Lung (tissue), 12 donors: ENCODE measurements around the gene HMGCS2. TPM values are rescaled to one million over a fixed set of nuclear protein-coding genes. Genes with fewer than 3 reads are reported as not detected.

Experiments
- ATAC-seq: fragments of 200-7000 bp; cut with Tn5 transposase; one replicate; pipeline ENCODE4 v1.9.1; 2020; ENCODE audit warnings: moderate number of reproducible peaks; ENCODE audit not compliant: insufficient read depth, low FRiP score
- DNase-seq, 3 donors: peaks; one replicate each; pipeline ENCODE4 v3.0.0-alpha.2; 2013 to 2017
- H3K27ac ChIP-seq, 2 donors: one replicate each; pipeline ENCODE4 v1.5.1; 2013; ENCODE audit warnings: mild to moderate bottlenecking in 2 of 2, moderate library complexity in 2 of 2, control low read depth in 1 of 2, inconsistent platforms in 1 of 2, low read depth in 1 of 2, low read length in 1 of 2
- H3K27me3 ChIP-seq, 3 donors: one replicate each; pipeline ENCODE4 v1.5.1; 2013; ENCODE audit warnings: low read length in 2 of 3; ENCODE audit not compliant: control insufficient read depth in 3 of 3, insufficient read depth in 3 of 3
- H3K36me3 ChIP-seq, 4 donors: one replicate each; pipeline ENCODE4 v1.5.1; 2013; ENCODE audit warnings: low read length in 4 of 4, mild to moderate bottlenecking in 1 of 4, moderate library complexity in 1 of 4; ENCODE audit not compliant: control insufficient read depth in 4 of 4, insufficient read depth in 4 of 4
- H3K4me1 ChIP-seq, 5 donors: one replicate each; pipeline ENCODE4 v1.5.1; 2013; ENCODE audit warnings: low read length in 5 of 5, mild to moderate bottlenecking in 2 of 5, moderate library complexity in 1 of 5; ENCODE audit not compliant: control insufficient read depth in 5 of 5, insufficient read depth in 5 of 5
- H3K4me3 ChIP-seq: one replicate; pipeline ENCODE4 v1.5.1; 2013; ENCODE audit warnings: mild to moderate bottlenecking, control low read depth, moderate library complexity
- H3K9ac ChIP-seq, 2 donors: one replicate each; pipeline ENCODE4 v1.5.1; 2013; ENCODE audit warnings: low read length in 2 of 2, control low read depth in 1 of 2; ENCODE audit not compliant: insufficient read depth in 1 of 2
- H3K9me3 ChIP-seq, 4 donors: one replicate each; pipeline ENCODE4 v1.5.1; 2013; ENCODE audit warnings: low read length in 3 of 4, mild to moderate bottlenecking in 1 of 4, moderate library complexity in 1 of 4; ENCODE audit not compliant: control insufficient read depth in 4 of 4, insufficient read depth in 3 of 4
- CTCF ChIP-seq: IDR thresholded peaks from 2 replicates; pipeline ENCODE4 v1.5.1; 2012; ENCODE audit warnings: mild to moderate bottlenecking; ENCODE audit errors: control extremely low read depth, extremely low read depth
- WGBS, 2 donors: extraction: QIAGEN DNeasy Blood & Tissue Kit; methylation state at CpG; one replicate each; pipeline ENCODE4 v1.1.7; 2013; 5-methylcytosine and 5-hydroxymethylcytosine counted together
- polyA plus RNA-seq, 2 donors: library from polyadenylated mRNA; stranded (reverse); fragments of 200-250 nt; gene quantifications; one replicate each; pipeline ENCODE4 v1.2.1, GENCODE V29; 2013
- total RNA-seq, 2 donors: library from RNA; depleted of rRNA in 1 of 2; stranded (reverse); fragments of >200 nt in 1 of 2; gene quantifications; one replicate each; pipeline ENCODE4 v1.2.1, GENCODE V29; 2014 to 2021
- donor health status: control.
- donor health status: control.
- donor health status: Bipolar disorder and iron deficiency.
- donor health status: healthy.
- donor health status: DM: yes; HTN: yes; CAD: no.

The HMGCS2 gene
- total and polyA plus RNA-seq, 4 donors: 0.28 to 4.2 (median 0.52) TPM; not detected in 1

- DNase-seq: peak; percentile 38 to 89 (median 75)
- H3K27me3 ChIP-seq: no peaks in the 10 kb centered on the region
- H3K27ac ChIP-seq: no peak overlapping the region
Measured at GRCh38 chr1:119794230-119794875, 25.6 kb upstream of the HMGCS2 start.

GRCh38 chr1:119791377-119791776 lies 22.7 kb upstream of the HMGCS2 start:
- 94 to 96% methylated on average over 4 of the region's 4 CpGs for WGBS, 2 donors
- peaks cover 0 to 36% (median 16%) of the 10 kb centered on the region in 5 donors for H3K4me1 ChIP-seq
- no peak overlapping the region for H3K27ac ChIP-seq
- TF ChIP-seq CTCF: no peak
- H3K9me3 ChIP-seq: no peaks in the 10 kb centered on the region
- H3K4me3 ChIP-seq: no peak overlapping the region
- no peak overlapping the region for H3K9ac ChIP-seq
- no peak for ATAC-seq
- no peaks in the 10 kb centered on the region for H3K36me3 ChIP-seq
- DNase-seq: no peak
- H3K27me3 ChIP-seq: no peaks in the 10 kb centered on the region

More at GRCh38 chr1:119794230-119794875, 25.6 kb upstream of the HMGCS2 start:
- H3K9ac ChIP-seq: no peak overlapping the region
- H3K9me3 ChIP-seq: no peaks in the 10 kb centered on the region
- no peaks in the 10 kb centered on the region for H3K36me3 ChIP-seq
- TF ChIP-seq CTCF: no peak
- peaks cover 0 to 37% (median 22%) of the 10 kb centered on the region in 5 donors for H3K4me1 ChIP-seq
- WGBS, 2 donors: 72 to 78% methylated on average over 8 of the region's 8 CpGs
- no peak for ATAC-seq
- H3K4me3 ChIP-seq: no peak overlapping the region

- Histone ChIP-seq H3K9me3 (no peaks in the 10 kb centered on the region), H3K4me1 (peaks cover 0 to 33% (median 15%) of the 10 kb centered on the region in 5 donors), H3K36me3 (no peaks in the 10 kb centered on the region), H3K9ac (no peak overlapping the region), H3K4me3 (no peak overlapping the region), H3K27ac (no peak overlapping the region), H3K27me3 (no peaks in the 10 kb centered on the region)
- 66 to 77% methylated on average over 9 of the region's 9 CpGs for WGBS, 2 donors
- no peak for TF ChIP-seq CTCF
- no peak for ATAC-seq
- DNase-seq: no peak
Measured at GRCh38 chr1:119790451-119791198, 21.9 kb upstream of the HMGCS2 start.
